Measurements from ENCODE around the gene ASB2. TPM values are rescaled to one million over a fixed set of nuclear protein-coding genes. Genes with fewer than 3 reads are reported as not detected.

Gene ASB2
- total and polyA plus RNA-seq, 8 donors: 2.0 to 199 (median 18.7) TPM

GRCh38 chr14:94004015-94004414 lies 27.6 kb upstream of the ASB2 start:
- TF ChIP-seq POLR2AphosphoS5 (IDR thresholded peaks at IDR 0.05) (no peak), POLR2A (IDR thresholded peaks at IDR 0.05) (no peak), CTCF (IDR thresholded peaks at IDR 0.05) (no peak), EP300 (IDR thresholded peaks at IDR 0.05) (no peak)
- no peak for DNase-seq
- Histone ChIP-seq H3K27ac (no peak overlapping the region), H3K9me3 (no peaks in the 10 kb centered on the region), H3K4me3 (no peak overlapping the region), H3K36me3 (no peaks in the 10 kb centered on the region), H3K4me1 (peaks cover 0 to 11% (median 8%) of the 10 kb centered on the region in 4 donors), H3K27me3 (peaks cover 0 to 26% (median 4%) of the 10 kb centered on the region in 3 donors)
- intact Hi-C loops (cut with DNase I; ENCODE audit: low total_unique reads): loop anchor here (5.0 kb wide), 1 partner anchor 67 kb away; no protein-coding TSS in a partner anchor
- WGBS, 5 donors: 65 to 74% (median 70%) methylated on average over 8 of the region's 8 CpGs

GRCh38 chr14:94003397-94003796 lies 27.0 kb upstream of the ASB2 start:
- no peak overlapping the region for H3K27ac ChIP-seq
- WGBS, 5 donors: 70 to 94% (median 80%) methylated on average over 3 to 4 of the region's 4 CpGs
- DNase-seq: no peak

GRCh38 chr14:94001501-94002396 lies 25.4 kb upstream of the ASB2 start:
- H3K27me3 ChIP-seq: peaks cover 0 to 28% (median 6%) of the 10 kb centered on the region in 3 donors
- intact Hi-C loops (cut with DNase I; ENCODE audit: low total_unique reads): loop anchor here (5.0 kb wide), 1 partner anchor 64 kb away; no protein-coding TSS in a partner anchor
- no peaks in the 10 kb centered on the region for H3K9me3 ChIP-seq
- no peaks in the 10 kb centered on the region for H3K36me3 ChIP-seq
- no peak overlapping the region for H3K27ac ChIP-seq
- WGBS, 5 donors: 43 to 58% (median 45%) methylated on average over 20 to 26 of the region's 26 CpGs
- peak; percentile 55 to 89 for DNase-seq
- TF ChIP-seq POLR2AphosphoS5 (IDR thresholded peaks at IDR 0.05) (peak in 2 of 3 donors; percentile 6 to 44), POLR2A (IDR thresholded peaks at IDR 0.05) (no peak), EP300 (IDR thresholded peaks at IDR 0.05) (no peak), CTCF (IDR thresholded peaks at IDR 0.05) (peak in 5 of 7 experiments; percentile 77 to 98 (median 94))
- H3K4me1 ChIP-seq: peaks cover 0 to 16% (median 8%) of the 10 kb centered on the region in 4 donors
- no peak overlapping the region for H3K4me3 ChIP-seq

More at GRCh38 chr14:94003397-94003796, 27.0 kb upstream of the ASB2 start:
- H3K27me3 ChIP-seq: peaks cover 0 to 26% (median 4%) of the 10 kb centered on the region in 3 donors
- no peaks in the 10 kb centered on the region for H3K36me3 ChIP-seq
- no peak for TF ChIP-seq POLR2AphosphoS5 (IDR thresholded peaks at IDR 0.05)
- TF ChIP-seq POLR2A (IDR thresholded peaks at IDR 0.05): no peak
- no peak for TF ChIP-seq EP300 (IDR thresholded peaks at IDR 0.05)
- no peak for TF ChIP-seq CTCF (IDR thresholded peaks at IDR 0.05)
- intact Hi-C loops (cut with DNase I; ENCODE audit: low total_unique reads): loop anchor here (5.0 kb wide), 1 partner anchor 66 kb away; no protein-coding TSS in a partner anchor
- H3K9me3 ChIP-seq: no peaks in the 10 kb centered on the region
- H3K4me3 ChIP-seq: no peak overlapping the region
- H3K4me1 ChIP-seq: peaks cover 0 to 11% (median 8%) of the 10 kb centered on the region in 4 donors

- TF ChIP-seq CTCF (IDR thresholded peaks at IDR 0.05) (no peak), EP300 (IDR thresholded peaks at IDR 0.05) (no peak), POLR2AphosphoS5 (IDR thresholded peaks at IDR 0.05) (no peak), POLR2A (IDR thresholded peaks at IDR 0.05) (no peak)
- Histone ChIP-seq H3K4me3 (no peak overlapping the region), H3K4me1 (peaks cover 0 to 22% (median 8%) of the 10 kb centered on the region in 4 donors), H3K36me3 (no peaks in the 10 kb centered on the region), H3K27ac (no peak overlapping the region), H3K9me3 (no peaks in the 10 kb centered on the region), H3K27me3 (peaks cover 0 to 35% (median 9%) of the 10 kb centered on the region in 3 donors)
- WGBS, 5 donors: 64 to 81% (median 73%) methylated on average over 11 to 13 of the region's 13 CpGs
- intact Hi-C loops (cut with DNase I; ENCODE audit: low total_unique reads): loop anchor here (5.0 kb wide), 1 partner anchor 64 kb away; no protein-coding TSS in a partner anchor
- DNase-seq: no peak
Measured at GRCh38 chr14:94001016-94001415, 24.6 kb upstream of the ASB2 start.
